Stimulated activated naive CD4-positive, alpha-beta T cell (primary cell): ENCODE results near the gene LIN37.
"Not testable (repeated sequence)": the region's sequence is repeated elsewhere in the genome, so short reads cannot be mapped to it uniquely, and the experiment has no call there.

ENCODE experiments used
- DNase-seq, 6 experiments: peaks; one replicate each; lab custom pipeline; 2025; lab: John Stamatoyannopoulos, UW

LIN37 gene

GRCh38 chr19:35719402-35720162 lies 28.8 kb upstream of the LIN37 start:
- DNase-seq = no peak

- DNase-seq = no peak
Measured at GRCh38 chr19:35720163-35720524, 28.2 kb upstream of the LIN37 start.

- no peak for DNase-seq
Measured at GRCh38 chr19:35720648-35721047, 27.7 kb upstream of the LIN37 start.

- no peak for DNase-seq
Measured at GRCh38 chr19:35721374-35721773, 27.0 kb upstream of the LIN37 start.

DNA sequence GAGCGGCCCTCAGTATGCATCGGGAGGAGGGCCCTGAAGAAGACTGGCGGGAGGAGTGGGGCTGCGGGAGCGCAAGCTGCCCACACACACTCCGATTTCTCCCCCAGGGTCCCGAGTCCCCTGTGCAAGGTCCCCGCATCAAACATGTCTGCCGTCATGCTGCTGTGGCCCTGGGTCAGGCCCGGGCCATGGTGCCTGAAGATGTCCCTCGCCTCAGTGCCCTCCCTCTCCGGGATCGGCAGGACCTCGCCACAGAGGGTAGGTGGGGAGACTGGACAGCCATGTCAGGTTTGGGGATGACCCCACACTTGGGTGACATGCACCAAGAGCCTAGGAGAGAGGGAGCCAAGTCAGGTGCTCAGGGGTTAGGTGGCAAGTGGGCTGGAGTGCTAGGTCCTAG lies 25.9 kb upstream of the LIN37 start:
- no peak for DNase-seq

DNA sequence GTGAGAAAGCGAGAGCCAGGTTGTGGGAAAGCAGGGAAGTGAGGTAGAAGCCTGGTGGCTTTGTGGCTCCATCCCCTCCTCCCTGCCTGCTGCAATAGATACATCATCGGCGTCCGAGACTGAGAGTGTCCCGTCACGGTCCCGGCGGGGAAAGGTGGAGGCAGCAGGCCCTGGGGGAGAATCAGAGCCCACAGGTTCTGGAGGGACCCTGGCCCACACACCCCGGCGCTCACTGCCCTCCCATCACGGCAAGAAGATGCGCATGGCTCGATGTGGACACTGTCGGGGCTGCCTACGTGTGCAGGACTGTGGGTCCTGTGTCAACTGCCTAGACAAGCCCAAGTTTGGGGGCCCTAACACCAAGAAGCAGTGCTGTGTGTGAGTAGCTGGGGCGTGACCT lies 25.5 kb upstream of the LIN37 start:
- DNase-seq = no peak

- no peak for DNase-seq
Measured at GRCh38 chr19:35723671-35724070, 24.7 kb upstream of the LIN37 start.

- DNase-seq = not testable (repeated sequence)
Measured at GRCh38 chr19:35724132-35724531, 24.2 kb upstream of the LIN37 start.

DNA sequence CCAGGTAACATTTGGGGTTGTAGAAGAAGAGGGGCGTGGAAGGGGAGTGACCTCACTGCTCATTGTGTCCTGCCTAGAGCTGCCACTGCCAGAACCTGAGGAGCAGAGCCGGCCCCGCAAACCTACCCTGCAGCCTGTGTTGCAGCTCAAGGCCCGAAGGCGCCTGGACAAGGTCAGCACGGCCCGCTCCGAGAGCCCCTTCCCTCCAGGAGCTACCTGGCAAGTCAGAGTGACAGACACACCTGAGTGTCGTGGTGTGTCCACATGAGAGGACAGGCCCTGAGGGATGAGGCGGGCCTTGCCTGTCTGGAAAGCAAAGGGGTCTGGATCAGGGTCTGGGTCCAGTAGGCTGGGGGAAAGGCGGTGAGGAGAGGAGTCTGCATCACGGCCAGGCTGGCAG lies 23.8 kb upstream of the LIN37 start:
- no peak for DNase-seq

GRCh38 chr19:35725216-35725861 lies 23.0 kb upstream of the LIN37 start:
- no peak for DNase-seq

DNA sequence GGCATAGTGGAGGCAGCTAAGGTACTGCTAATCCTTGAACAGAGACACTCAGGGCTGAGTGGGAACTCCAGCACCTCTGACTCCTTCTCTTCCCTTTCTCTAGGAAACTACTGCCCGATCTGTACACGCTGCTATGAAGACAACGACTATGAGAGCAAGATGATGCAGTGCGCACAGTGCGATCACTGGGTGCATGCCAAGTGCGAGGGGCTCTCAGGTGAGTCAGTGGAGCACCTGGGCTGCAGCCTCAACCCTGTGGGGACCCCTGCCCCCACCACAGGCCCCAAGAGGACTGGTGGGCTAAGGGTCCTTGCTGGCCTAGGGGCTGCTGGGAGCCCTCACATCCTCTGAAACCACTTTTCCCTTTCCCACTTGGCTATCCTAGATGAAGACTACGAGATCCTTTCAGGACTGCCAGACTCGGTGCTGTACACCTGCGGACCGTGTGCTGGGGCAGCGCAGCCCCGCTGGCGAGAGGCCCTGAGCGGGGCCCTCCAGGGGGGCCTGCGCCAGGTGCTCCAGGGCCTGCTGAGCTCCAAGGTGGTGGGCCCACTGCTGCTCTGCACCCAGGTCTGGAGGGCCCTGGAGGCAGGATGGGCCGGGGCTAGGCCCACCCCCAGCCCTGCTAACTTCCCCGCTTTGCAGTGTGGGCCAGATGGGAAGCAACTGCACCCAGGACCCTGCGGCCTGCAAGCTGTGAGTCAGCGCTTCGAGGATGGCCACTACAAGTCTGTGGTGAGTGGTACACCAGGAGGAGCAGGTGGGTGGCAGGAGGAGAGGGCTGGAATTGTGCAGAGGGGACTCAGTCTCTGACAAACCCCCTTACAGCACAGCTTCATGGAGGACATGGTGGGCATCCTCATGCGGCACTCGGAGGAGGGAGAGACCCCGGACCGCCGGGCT lies 21.1 kb upstream of the LIN37 start:
- no peak for DNase-seq

GRCh38 chr19:35727956-35728706 lies 20.2 kb upstream of the LIN37 start:
- DNase-seq = no peak

DNA sequence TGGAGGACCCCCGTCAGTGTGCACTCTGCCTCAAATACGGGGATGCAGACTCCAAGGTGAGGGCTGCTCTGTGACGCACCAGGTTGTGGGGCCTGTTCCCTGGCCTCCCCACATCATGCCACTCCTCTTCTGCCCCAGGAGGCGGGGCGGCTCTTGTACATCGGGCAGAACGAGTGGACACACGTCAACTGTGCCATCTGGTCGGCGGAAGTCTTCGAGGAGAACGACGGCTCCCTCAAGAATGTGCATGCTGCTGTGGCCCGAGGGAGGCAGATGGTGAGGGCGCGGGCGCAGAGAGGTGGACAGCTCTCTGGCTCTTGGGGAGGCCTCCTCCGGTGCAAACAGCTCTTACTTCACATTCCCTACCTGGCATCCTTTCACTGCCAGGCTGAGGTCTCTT lies 19.4 kb upstream of the LIN37 start:
- no peak for DNase-seq

DNA sequence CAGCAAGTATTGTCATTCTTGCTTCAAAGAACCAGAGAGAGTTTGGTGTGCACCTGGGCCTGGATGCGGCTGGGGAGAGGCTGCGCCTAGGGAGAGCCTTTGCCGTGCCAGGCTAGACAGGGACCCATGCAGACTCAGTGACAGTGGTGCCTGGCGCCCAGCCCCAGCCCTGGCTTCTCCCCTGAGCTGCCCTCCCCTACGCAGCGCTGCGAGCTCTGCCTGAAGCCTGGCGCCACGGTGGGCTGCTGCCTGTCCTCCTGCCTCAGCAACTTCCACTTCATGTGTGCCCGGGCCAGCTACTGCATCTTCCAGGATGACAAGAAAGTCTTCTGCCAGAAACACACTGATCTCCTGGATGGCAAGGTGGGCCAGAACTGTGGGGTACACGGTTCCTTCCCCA lies 18.6 kb upstream of the LIN37 start:
- DNase-seq = no peak

DNA sequence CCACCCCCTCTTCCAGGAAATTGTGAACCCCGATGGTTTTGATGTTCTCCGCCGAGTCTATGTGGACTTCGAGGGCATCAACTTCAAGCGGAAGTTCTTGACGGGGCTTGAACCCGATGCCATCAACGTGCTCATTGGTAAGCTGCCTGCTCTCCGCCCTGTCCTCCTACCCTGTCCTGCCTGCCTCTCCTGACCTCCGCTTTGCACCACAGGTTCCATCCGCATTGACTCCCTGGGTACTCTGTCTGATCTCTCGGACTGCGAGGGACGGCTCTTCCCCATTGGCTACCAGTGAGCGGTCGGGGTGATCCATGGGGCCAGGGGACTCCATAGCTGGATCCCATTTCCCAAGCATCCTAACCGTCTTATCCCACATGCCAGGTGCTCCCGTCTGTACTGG lies 18.1 kb upstream of the LIN37 start:
- no peak for DNase-seq

GRCh38 chr19:35731353-35731752 lies 17.0 kb upstream of the LIN37 start:
- DNase-seq = no peak

GRCh38 chr19:35731779-35732405 lies 16.5 kb upstream of the LIN37 start:
- DNase-seq = no peak

- DNase-seq = no peak
Measured at GRCh38 chr19:35732540-35733179, 15.7 kb upstream of the LIN37 start.

DNA sequence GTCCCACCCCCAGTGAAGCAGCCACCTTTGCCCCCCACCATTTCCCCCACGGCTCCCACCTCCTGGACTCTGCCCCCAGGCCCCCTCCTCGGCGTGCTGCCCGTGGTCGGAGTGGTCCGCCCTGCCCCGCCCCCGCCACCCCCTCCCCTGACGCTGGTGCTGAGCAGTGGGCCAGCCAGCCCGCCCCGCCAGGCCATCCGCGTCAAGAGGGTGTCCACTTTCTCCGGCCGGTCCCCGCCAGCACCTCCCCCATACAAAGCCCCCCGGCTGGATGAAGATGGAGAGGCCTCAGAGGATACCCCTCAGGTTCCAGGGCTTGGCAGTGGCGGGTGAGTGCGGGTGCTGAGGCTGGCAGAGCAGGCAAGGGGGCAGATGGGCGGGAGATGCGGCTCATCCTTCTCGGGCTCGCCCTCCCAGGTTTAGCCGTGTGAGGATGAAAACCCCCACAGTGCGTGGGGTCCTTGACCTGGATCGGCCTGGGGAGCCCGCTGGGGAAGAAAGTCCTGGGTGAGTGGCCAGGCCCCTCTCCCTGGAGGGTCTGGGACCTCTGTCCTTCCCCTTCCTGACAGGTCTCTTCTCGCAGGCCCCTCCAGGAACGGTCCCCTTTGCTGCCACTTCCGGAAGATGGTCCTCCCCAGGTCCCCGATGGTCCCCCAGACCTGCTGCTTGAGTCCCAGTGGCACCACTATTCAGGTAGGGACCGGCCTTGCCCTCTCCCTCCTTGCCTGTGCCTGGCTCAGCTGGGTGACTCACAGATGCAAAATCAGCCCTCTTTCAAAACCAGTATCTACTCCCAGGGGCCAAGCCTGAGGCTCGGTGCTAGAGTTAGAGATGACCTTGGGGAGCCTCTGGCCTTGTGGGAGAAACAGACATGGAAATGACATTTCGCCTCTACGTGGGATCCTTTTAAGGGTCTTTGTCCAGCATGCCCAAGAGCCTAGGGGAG lies 14.9 kb upstream of the LIN37 start:
- DNase-seq = no peak

- no peak for DNase-seq
Measured at GRCh38 chr19:35734273-35734672, 14.1 kb upstream of the LIN37 start.
